B cell (primary cell): Measurements from ENCODE around the gene C12orf75. TPM values are rescaled to one million over a fixed set of nuclear protein-coding genes. Genes with fewer than 3 reads are reported as not detected.

Source experiments
- ATAC-seq: fragments of 200-7000 bp; cut with Tn5 transposase; one replicate; pipeline ENCODE4 v1.10.0; 2021; ENCODE audit warnings: low read depth, mild to moderate bottlenecking, moderate number of reproducible peaks, moderate library complexity
- CTCF ChIA-PET: fragments of 350-600 bp; sonication (Branson Sonifier 250); formaldehyde crosslinking; loops from one replicate; lab custom pipeline; 2021; ENCODE audit warnings: antibody characterized with exemption, inconsistent platforms; lab: Charles Lee
- POLR2A ChIA-PET: fragments of 350-600 bp; sonication (Branson Sonifier 250); formaldehyde crosslinking; loops from one replicate; lab custom pipeline; 2021; ENCODE audit warnings: antibody characterized with exemption; lab: Charles Lee
- DNase-seq: peaks from one replicate; pipeline ENCODE4 v3.0.0; 2013
- H2AFZ ChIP-seq: 2 replicates; pipeline ENCODE4 v1.6.1; 2012; ENCODE audit warnings: mild to moderate bottlenecking, low read depth, low read length; ENCODE audit not compliant: insufficient read depth, poor library complexity, severe bottlenecking
- H3K27ac ChIP-seq, 2 donors: 1 replicate in 1 of 2; 2 replicates in 1 of 2; pipeline ENCODE4 v1.5.1; 2012 to 2013; ENCODE audit warnings: low read length in 2 of 2, mild to moderate bottlenecking in 2 of 2, moderate library complexity in 1 of 2
- H3K27me3 ChIP-seq, 4 experiments: fragments of 200-600 bp in 1 of 4; sonication (generic) in 1 of 4; replicated peaks in 1 of 4; 1 replicate in 2 of 4; 2 replicates in 2 of 4; pipeline versions ENCODE4 v1.6.1 to v1.7.0; 2013 to 2016; ENCODE audit warnings: low read length in 3 of 4, mild to moderate bottlenecking in 2 of 4, mixed read lengths in 1 of 4, moderate library complexity in 1 of 4; ENCODE audit not compliant: insufficient read depth in 4 of 4, control insufficient read depth in 3 of 4; ENCODE audit errors: control extremely low read depth in 1 of 4
- H3K36me3 ChIP-seq, 2 experiments: replicated peaks in 1 of 2; 1 replicate in 1 of 2; 2 replicates in 1 of 2; pipeline versions ENCODE4 v1.6.1 to v1.7.1; 2013; ENCODE audit warnings: low read length in 1 of 2; ENCODE audit not compliant: insufficient read depth in 2 of 2, control insufficient read depth in 1 of 2; ENCODE audit errors: control extremely low read depth in 1 of 2, extremely low read depth in 1 of 2
- H3K4me1 ChIP-seq, 2 donors: fragments of 200-600 bp in 1 of 2; sonication (generic) in 1 of 2; 1 replicate in 1 of 2; 2 replicates in 1 of 2; pipeline versions ENCODE4 v1.5.1 to v1.6.1; 2013 to 2017; ENCODE audit warnings: low read length in 2 of 2; ENCODE audit not compliant: control insufficient read depth in 2 of 2, insufficient read depth in 2 of 2
- H3K4me2 ChIP-seq: replicated peaks from 2 replicates; pipeline ENCODE3; 2012; ENCODE audit warnings: mild to moderate bottlenecking, low read depth, low read length; ENCODE audit not compliant: poor library complexity, severe bottlenecking
- H3K4me3 ChIP-seq, 5 experiments: fragments of 200-600 bp in 1 of 5; sonication (generic) in 1 of 5; 1 replicate in 3 of 5; 2 replicates in 2 of 5; pipeline versions ENCODE4 v1.5.1 to v1.7.0; 2011 to 2016; ENCODE audit warnings: low read length in 4 of 5, mild to moderate bottlenecking in 4 of 5, low read depth in 2 of 5, control low read depth in 1 of 5, moderate library complexity in 1 of 5; ENCODE audit not compliant: insufficient read depth in 1 of 5; ENCODE audit errors: control extremely low read depth in 1 of 5, extremely low read depth in 1 of 5
- H3K79me2 ChIP-seq: fragments of 200-600 bp; sonication (generic); one replicate; pipeline ENCODE4 v1.6.0; 2016; ENCODE audit warnings: low read length; ENCODE audit not compliant: control insufficient read depth, insufficient read depth
- H3K9ac ChIP-seq: fragments of 200-600 bp; sonication (generic); 2 replicates; pipeline ENCODE4 v1.6.1; 2017; ENCODE audit warnings: mild to moderate bottlenecking, low read length, moderate library complexity
- H3K9me3 ChIP-seq, 3 donors: one replicate each; pipeline versions ENCODE4 v1.6.1 to v1.7.1; 2013; ENCODE audit warnings: low read length in 2 of 3; ENCODE audit not compliant: control insufficient read depth in 2 of 3, insufficient read depth in 1 of 3; ENCODE audit errors: control extremely low read depth in 1 of 3
- H4K20me1 ChIP-seq: 2 replicates; pipeline ENCODE4 v1.6.0; 2012; ENCODE audit warnings: mild to moderate bottlenecking, low read length; ENCODE audit not compliant: insufficient read depth, control insufficient read depth, poor library complexity, severe bottlenecking
- H3K27ac Mint-ChIP-seq: one replicate; pipeline ENCODE4 v1.8.0; 2021; ENCODE audit warnings: mixed read lengths
- H3K27me3 Mint-ChIP-seq: one replicate; pipeline ENCODE4 v1.8.0; 2021; ENCODE audit warnings: mixed read lengths
- H3K4me1 Mint-ChIP-seq: one replicate; pipeline ENCODE4 v1.8.0; 2021; ENCODE audit warnings: mixed read lengths
- H3K4me3 Mint-ChIP-seq: one replicate; pipeline ENCODE4 v1.8.0; 2021; ENCODE audit warnings: mixed read lengths
- H3K9me3 Mint-ChIP-seq: one replicate; pipeline ENCODE4 v1.8.0; 2022; ENCODE audit warnings: mixed read lengths; ENCODE audit not compliant: insufficient read depth
- CTCF ChIP-seq: fragments of 200-600 bp; IDR thresholded peaks from one replicate; pipeline ENCODE4 v1.8.0; 2022; ENCODE audit warnings: antibody characterized with exemption, mild to moderate bottlenecking
- EZH2 ChIP-seq: IDR thresholded peaks from 2 replicates; pipeline ENCODE4 v1.6.1; 2012; ENCODE audit warnings: borderline replicate concordance, low read depth, mild to moderate bottlenecking, moderate library complexity, low read length; ENCODE audit not compliant: insufficient read depth, poor library complexity, severe bottlenecking
- WGBS: methylation state at CpG from one replicate; pipeline ENCODE4 v1.1.5; 2013; ENCODE audit warnings: missing lambda C conversion rate; ENCODE audit not compliant: insufficient coverage; 5-methylcytosine and 5-hydroxymethylcytosine counted together
- intact Hi-C: fragments of 100-400 bp; cut with micrococcal nuclease; formaldehyde crosslinking; loops from one replicate; pipeline ENCODE4 v1.10.0; 2022
- polyA plus RNA-seq: library from polyadenylated mRNA; depleted of rRNA; stranded (reverse); fragments of >200 nt; gene quantifications from 2 replicates; pipeline ENCODE4 v1.2.3, GENCODE V29; 2012
- total RNA-seq, 2 donors: library from RNA; stranded (reverse); fragments of 120-200 nt in 1 of 2; gene quantifications; 1 replicate in 1 of 2; 2 replicates in 1 of 2; pipeline versions ENCODE4 v1.2.3 to v1.2.4, GENCODE V29; 2013 to 2022

The C12orf75 gene
- total and polyA plus RNA-seq, 2 donors (not counting 1 experiment from before 2014, with no cell fraction given) = 8.5 to 12.9 TPM

DNA sequence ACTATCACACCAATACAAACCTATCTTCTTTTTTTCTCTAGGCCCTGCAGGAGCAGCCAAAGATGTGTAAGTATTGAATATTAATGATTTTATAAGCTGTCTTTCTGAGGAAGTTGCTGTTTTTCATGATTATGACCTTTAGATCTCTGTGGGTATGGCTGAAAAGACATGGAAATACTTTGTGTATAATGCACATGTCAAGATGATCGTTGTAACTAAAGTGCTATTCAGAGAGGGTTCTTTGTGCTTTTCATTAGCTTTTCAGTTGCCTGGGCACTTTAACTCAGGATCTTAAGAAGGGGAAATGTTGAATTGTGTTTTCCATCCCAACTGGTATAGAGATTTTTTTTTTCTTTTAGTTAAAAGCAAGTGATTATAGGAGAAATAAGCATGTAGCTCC is 18.1 kb downstream of the C12orf75 start:
- CTCF ChIA-PET = interaction anchor here (0.8 to 2.1 kb wide), 3 partner anchors 8 to 35 kb away, joined by 3 to 6 read pairs (median 5); no protein-coding TSS in a partner anchor
- ATAC-seq = no peak
- H3K27ac Mint-ChIP-seq = no peak overlapping the region
- H3K27ac ChIP-seq = no peak overlapping the region
- peaks cover 0 to 4% (median 0%) of the 10 kb centered on the region in 3 donors for H3K9me3 ChIP-seq
- peaks cover 33% of the 10 kb centered on the region for H3K79me2 ChIP-seq
- intact Hi-C loops = no loop called here
- H3K27me3 ChIP-seq = no peaks in the 10 kb centered on the region
- H3K4me3 ChIP-seq = no peak overlapping the region
- H3K4me2 ChIP-seq = no peak overlapping the region
- peaks cover 0 to 3% of the 10 kb centered on the region in 2 experiments for H3K36me3 ChIP-seq
- no peak for DNase-seq
- TF ChIP-seq EZH2 (no peak), CTCF (no peak)
- no peaks in the 10 kb centered on the region for H4K20me1 ChIP-seq
- H3K9me3 Mint-ChIP-seq = peaks cover 7% of the 10 kb centered on the region
- H3K4me3 Mint-ChIP-seq = no peak overlapping the region
- POLR2A ChIA-PET = no interaction called here
- H3K4me1 ChIP-seq = peaks cover 13 to 16% of the 10 kb centered on the region in 2 donors
- 82% methylated on average over 1 of the region's 1 CpG for WGBS
- no peak overlapping the region for H2AFZ ChIP-seq
- H3K9ac ChIP-seq = no peak overlapping the region
- H3K27me3 Mint-ChIP-seq = no peaks in the 10 kb centered on the region
- peaks cover 25% of the 10 kb centered on the region for H3K4me1 Mint-ChIP-seq

- WGBS = 80% methylated on average over 1 of the region's 1 CpG
- no peak for DNase-seq
- H3K4me1 ChIP-seq = peaks cover 13 to 16% of the 10 kb centered on the region in 2 donors
- Mint-ChIP-seq H3K4me1 (peaks cover 25% of the 10 kb centered on the region), H3K27me3 (no peaks in the 10 kb centered on the region), H3K9me3 (peaks cover 7% of the 10 kb centered on the region), H3K27ac (no peak overlapping the region), H3K4me3 (no peak overlapping the region)
- intact Hi-C loops = no loop called here
- peaks cover 0 to 4% (median 0%) of the 10 kb centered on the region in 3 donors for H3K9me3 ChIP-seq
- POLR2A ChIA-PET = no interaction called here
- no peak overlapping the region for H3K4me2 ChIP-seq
- no peaks in the 10 kb centered on the region for H3K27me3 ChIP-seq
- H4K20me1 ChIP-seq = no peaks in the 10 kb centered on the region
- H3K27ac ChIP-seq = no peak overlapping the region
- H3K4me3 ChIP-seq = no peak overlapping the region
- H3K36me3 ChIP-seq = no peaks in the 10 kb centered on the region
- no peak for ATAC-seq
- H3K9ac ChIP-seq = no peak overlapping the region
- H2AFZ ChIP-seq = no peak overlapping the region
- TF ChIP-seq EZH2 (no peak), CTCF (no peak)
- peaks cover 33% of the 10 kb centered on the region for H3K79me2 ChIP-seq
- CTCF ChIA-PET = interaction anchor here (0.8 to 2.1 kb wide), 3 partner anchors 7 to 34 kb away, joined by 3 to 6 read pairs (median 5); no protein-coding TSS in a partner anchor
These were observed 18.6 kb downstream of the C12orf75 start for GRCh38 chr12:105349138-105349537.
